ENCODE results near the gene RAB20. TPM values are rescaled to one million over a fixed set of nuclear protein-coding genes. Genes with fewer than 3 reads are reported as not detected.
"Not testable (repeated sequence)": the region's sequence is repeated elsewhere in the genome, so short reads cannot be mapped to it uniquely, and the experiment has no call there.

RAB20 gene
- total RNA-seq, 1 donor from 2014 or later: 1.5 TPM

- TF ChIP-seq CTCF (IDR thresholded peaks at IDR 0.05; ENCODE audit: unreplicated experiment): no peak
- peak overlapping the region; percentile 78 for H3K4me3 Mint-ChIP-seq (ENCODE audit: unreplicated experiment)
- no peaks in the 10 kb centered on the region for H3K9me3 Mint-ChIP-seq (ENCODE audit: unreplicated experiment)
- peaks cover 28% of the 10 kb centered on the region for H3K27me3 Mint-ChIP-seq (ENCODE audit: unreplicated experiment)
- H3K4me1 Mint-ChIP-seq (ENCODE audit: unreplicated experiment): peaks cover 2% of the 10 kb centered on the region
- peaks cover 70% of the 10 kb centered on the region for H3K36me3 Mint-ChIP-seq (ENCODE audit: low read depth, unreplicated experiment)
- DNase-seq (ENCODE audit: low spot score): no peak
- H3K27ac Mint-ChIP-seq (ENCODE audit: unreplicated experiment): no peak overlapping the region
These were observed 63.2 kb downstream of the RAB20 start for GRCh38 chr13:110498327-110498726.

DNA sequence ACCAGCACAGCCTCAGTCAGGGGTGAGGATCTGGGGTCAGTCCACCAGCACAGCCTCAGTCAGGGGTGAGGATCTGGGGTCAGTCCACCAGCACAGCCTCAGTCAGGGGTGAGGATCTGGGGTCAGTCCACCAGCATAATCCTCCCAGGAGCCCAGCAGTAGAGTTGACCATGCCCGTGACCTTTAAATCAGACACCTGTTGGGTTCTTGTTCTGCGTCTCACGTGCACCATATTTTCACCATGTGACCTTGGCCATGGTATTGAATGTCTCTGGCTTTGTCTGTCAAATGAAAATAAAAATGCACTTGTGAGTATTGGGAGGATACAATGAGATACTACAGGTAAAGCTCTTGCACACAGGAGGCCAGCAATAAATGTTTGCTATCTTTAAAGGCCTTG, 63.6 kb downstream of the RAB20 start:
- not testable (repeated sequence) for H3K4me1 Mint-ChIP-seq (ENCODE audit: unreplicated experiment); DNase-seq (ENCODE audit: low spot score); H3K9me3 Mint-ChIP-seq (ENCODE audit: unreplicated experiment); H3K27ac Mint-ChIP-seq (ENCODE audit: unreplicated experiment)
- peaks cover 71% of the 10 kb centered on the region for H3K36me3 Mint-ChIP-seq (ENCODE audit: low read depth, unreplicated experiment)
- peaks cover 28% of the 10 kb centered on the region for H3K27me3 Mint-ChIP-seq (ENCODE audit: unreplicated experiment)
- peak overlapping the region; percentile 11 for H3K4me3 Mint-ChIP-seq (ENCODE audit: unreplicated experiment)

- no peak for DNase-seq (ENCODE audit: low spot score)
- peaks cover 26% of the 10 kb centered on the region for H3K27me3 Mint-ChIP-seq (ENCODE audit: unreplicated experiment)
- H3K36me3 Mint-ChIP-seq (ENCODE audit: low read depth, unreplicated experiment): peaks cover 70% of the 10 kb centered on the region
- H3K9me3 Mint-ChIP-seq (ENCODE audit: unreplicated experiment): no peaks in the 10 kb centered on the region
- no peak for TF ChIP-seq CTCF (IDR thresholded peaks at IDR 0.05; ENCODE audit: unreplicated experiment)
- no peak overlapping the region for H3K27ac Mint-ChIP-seq (ENCODE audit: unreplicated experiment)
- H3K4me1 Mint-ChIP-seq (ENCODE audit: unreplicated experiment): peaks cover 2% of the 10 kb centered on the region
- H3K4me3 Mint-ChIP-seq (ENCODE audit: unreplicated experiment): no peak overlapping the region
These were observed 64.5 kb downstream of the RAB20 start for GRCh38 chr13:110497003-110497402.

- TF ChIP-seq CTCF (IDR thresholded peaks at IDR 0.05; ENCODE audit: unreplicated experiment): no peak
- H3K27me3 Mint-ChIP-seq (ENCODE audit: unreplicated experiment): peaks cover 26% of the 10 kb centered on the region
- H3K9me3 Mint-ChIP-seq (ENCODE audit: unreplicated experiment): no peaks in the 10 kb centered on the region
- H3K36me3 Mint-ChIP-seq (ENCODE audit: low read depth, unreplicated experiment): peaks cover 68% of the 10 kb centered on the region
- H3K4me3 Mint-ChIP-seq (ENCODE audit: unreplicated experiment): no peak overlapping the region
- DNase-seq (ENCODE audit: low spot score): no peak
- H3K27ac Mint-ChIP-seq (ENCODE audit: unreplicated experiment): no peak overlapping the region
- peaks cover 2% of the 10 kb centered on the region for H3K4me1 Mint-ChIP-seq (ENCODE audit: unreplicated experiment)
These were observed 65.2 kb downstream of the RAB20 start for GRCh38 chr13:110496281-110496680.

DNA sequence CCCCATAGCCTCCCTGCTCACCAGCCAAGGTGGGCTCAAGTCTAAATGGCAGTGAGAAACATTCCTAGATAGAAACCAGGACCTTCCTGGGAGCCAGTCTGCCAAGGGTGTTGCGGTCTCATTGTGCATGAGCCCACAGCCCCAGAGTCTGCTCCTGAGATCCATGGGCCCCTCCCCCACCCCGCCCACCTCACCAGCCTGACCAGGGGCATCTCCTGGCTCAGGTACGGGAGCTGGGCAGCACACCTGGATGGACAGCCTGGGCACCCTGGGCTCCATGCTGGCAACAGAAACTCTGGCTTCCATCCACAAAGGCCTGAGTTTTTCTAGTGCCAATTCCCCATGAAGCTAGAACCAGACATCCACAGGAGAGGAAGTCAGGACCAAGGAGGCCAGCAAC, 65.6 kb downstream of the RAB20 start:
- Mint-ChIP-seq H3K9me3 (ENCODE audit: unreplicated experiment) (no peaks in the 10 kb centered on the region), H3K27me3 (ENCODE audit: unreplicated experiment) (peaks cover 23% of the 10 kb centered on the region), H3K4me3 (ENCODE audit: unreplicated experiment) (no peak overlapping the region), H3K36me3 (ENCODE audit: low read depth, unreplicated experiment) (peaks cover 68% of the 10 kb centered on the region), H3K4me1 (ENCODE audit: unreplicated experiment) (peaks cover 2% of the 10 kb centered on the region), H3K27ac (ENCODE audit: unreplicated experiment) (no peak overlapping the region)
- TF ChIP-seq CTCF (IDR thresholded peaks at IDR 0.05; ENCODE audit: unreplicated experiment): no peak
- DNase-seq (ENCODE audit: low spot score): no peak

DNA sequence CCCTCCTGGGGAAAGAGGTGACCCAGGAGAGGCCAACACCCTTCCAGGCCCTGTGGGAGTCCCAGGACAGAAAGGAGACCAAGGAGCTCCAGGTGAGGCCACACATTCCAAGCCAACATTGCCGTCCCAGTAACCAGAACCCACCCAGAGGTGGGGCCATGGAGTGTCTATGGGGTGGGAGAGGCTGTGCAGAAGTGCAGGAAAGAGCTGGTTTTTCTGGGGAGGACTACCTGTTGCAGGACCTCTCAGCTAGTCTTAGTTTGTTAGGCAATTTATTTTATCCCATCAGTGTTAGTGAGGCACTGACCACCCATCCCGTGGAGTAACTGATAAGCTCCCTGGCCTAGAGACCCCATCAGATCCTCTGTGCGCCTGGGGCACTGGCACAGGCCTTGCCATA, 66.1 kb downstream of the RAB20 start:
- Mint-ChIP-seq H3K36me3 (ENCODE audit: low read depth, unreplicated experiment) (peaks cover 69% of the 10 kb centered on the region), H3K9me3 (ENCODE audit: unreplicated experiment) (no peaks in the 10 kb centered on the region), H3K27ac (ENCODE audit: unreplicated experiment) (no peak overlapping the region), H3K27me3 (ENCODE audit: unreplicated experiment) (peaks cover 21% of the 10 kb centered on the region), H3K4me1 (ENCODE audit: unreplicated experiment) (peaks cover 2% of the 10 kb centered on the region), H3K4me3 (ENCODE audit: unreplicated experiment) (no peak overlapping the region)
- DNase-seq (ENCODE audit: low spot score): no peak
- TF ChIP-seq CTCF (IDR thresholded peaks at IDR 0.05; ENCODE audit: unreplicated experiment): no peak

Data from endothelial cell (in vitro differentiated cells).